Kidney (tissue), 14 donors: ENCODE results near the gene TBC1D8. TPM values are rescaled to one million over a fixed set of nuclear protein-coding genes. Genes with fewer than 3 reads are reported as not detected.

Experiments
- DNase-seq, 5 donors: peaks; one replicate each; pipeline ENCODE4 v3.0.0-alpha.2; 2013 to 2020
- FAIRE-seq: peaks from 2 replicates; lab custom pipeline; 2012; peaks lifted over from hg19 to GRCh38; lab: Jason Lieb, UNC
- H3K27ac ChIP-seq, 2 donors: one replicate each; pipeline ENCODE4 v1.7.0; 2013; ENCODE audit warnings: low read depth in 2 of 2, low read length in 2 of 2, inconsistent platforms in 1 of 2
- H3K27me3 ChIP-seq: one replicate; pipeline ENCODE4 v1.7.1; 2013; ENCODE audit warnings: low read length, inconsistent platforms; ENCODE audit not compliant: control insufficient read depth, insufficient read depth
- H3K36me3 ChIP-seq, 3 donors: one replicate each; pipeline versions ENCODE4 v1.7.0 to v1.7.1; 2013; ENCODE audit warnings: low read length in 3 of 3, control low read depth in 1 of 3, inconsistent platforms in 1 of 3; ENCODE audit not compliant: insufficient read depth in 3 of 3, control insufficient read depth in 2 of 3
- H3K4me1 ChIP-seq, 3 donors: one replicate each; pipeline versions ENCODE4 v1.7.0 to v1.7.1; 2013; ENCODE audit warnings: low read length in 3 of 3, inconsistent platforms in 1 of 3, low read depth in 1 of 3; ENCODE audit not compliant: control insufficient read depth in 2 of 3, insufficient read depth in 2 of 3
- H3K4me3 ChIP-seq, 3 donors: one replicate each; pipeline versions ENCODE4 v1.7.0 to v1.8.1; 2013; ENCODE audit warnings: low read length in 3 of 3, control low read depth in 1 of 3, inconsistent platforms in 1 of 3
- H3K9ac ChIP-seq, 3 donors: one replicate each; pipeline versions ENCODE4 v1.7.0 to v1.7.1; 2013; ENCODE audit warnings: low read length in 3 of 3, control low read depth in 1 of 3, inconsistent platforms in 1 of 3
- H3K9me3 ChIP-seq, 3 donors: one replicate each; pipeline versions ENCODE4 v1.7.0 to v1.7.1; 2013; ENCODE audit warnings: low read length in 3 of 3, control low read depth in 1 of 3, inconsistent platforms in 1 of 3; ENCODE audit not compliant: control insufficient read depth in 2 of 3, insufficient read depth in 1 of 3
- CTCF ChIP-seq: IDR thresholded peaks from 3 replicates; pipeline ENCODE4 v1.5.1; 2012; ENCODE audit warnings: mild to moderate bottlenecking, moderate library complexity, borderline replicate concordance; ENCODE audit not compliant: insufficient read depth; ENCODE audit errors: extremely low read depth
- intact Hi-C: fragments of 100-400 bp; cut with DNase I; formaldehyde crosslinking; loops from one replicate; pipeline ENCODE4 v1.11.1; 2022
- polyA plus RNA-seq: library from polyadenylated mRNA; stranded (reverse); fragments of 350-450 nt; fragmentation: Illumina TruSeq; extraction: RNeasy Lipid Tissue Mini Kit (QIAGEN cat#74804); gene quantifications from one replicate; pipeline ENCODE4 v1.2.3, GENCODE V29; 2014; ENCODE audit warnings: low read depth, low replicate concordance; ENCODE audit not compliant: insufficient read depth
- total RNA-seq: library from RNA; stranded (reverse); fragmentation: NEBNext Ultra II Directional; extraction: Animal tissue kit (Norgen Biotek cat#: 25700); gene quantifications from one replicate; pipeline ENCODE4 v1.2.1, GENCODE V29; 2021
- donor health status: control.
- donor health status: control.
- donor health status: control.
- donor health status: control.
- donor health status: control.
- donor health status: DM: yes; HTN: yes; CAD: no.
- donor health status: Normal renal cell carcinoma (clear cell type).

Gene TBC1D8
- total and polyA plus RNA-seq, 2 donors from 2014 or later: 7.4 to 47.9 TPM

DNA sequence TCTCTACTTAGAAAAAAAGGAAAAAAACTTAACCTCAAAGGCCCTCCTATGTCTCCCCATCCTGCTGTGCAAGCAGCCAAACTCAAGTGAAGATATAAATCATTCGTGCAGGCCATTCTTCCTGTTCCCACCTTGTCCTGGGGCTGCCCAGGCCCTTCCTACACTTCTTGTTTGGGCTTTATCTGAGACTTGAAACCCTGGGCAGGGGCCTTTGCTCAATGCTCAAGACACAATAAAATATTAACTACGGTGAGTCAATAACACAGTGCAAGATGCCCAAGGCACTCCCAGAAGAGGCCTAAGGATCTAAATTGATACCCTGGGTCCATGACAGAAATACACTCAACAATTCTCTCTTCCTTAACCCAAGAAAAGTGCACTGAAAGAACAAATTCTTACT is 67.6 kb downstream of the TBC1D8 start:
- FAIRE-seq: no peak
- no peaks in the 10 kb centered on the region for H3K27me3 ChIP-seq
- H3K36me3 ChIP-seq: peaks cover 0 to 5% (median 0%) of the 10 kb centered on the region in 3 donors
- TF ChIP-seq CTCF: no peak
- no peak overlapping the region for H3K4me3 ChIP-seq
- no peak for DNase-seq
- intact Hi-C loops: no loop called here
- H3K9ac ChIP-seq: no peak overlapping the region
- H3K9me3 ChIP-seq: no peaks in the 10 kb centered on the region
- no peak overlapping the region for H3K27ac ChIP-seq
- H3K4me1 ChIP-seq: peaks cover 0 to 2% (median 0%) of the 10 kb centered on the region in 3 donors

- FAIRE-seq (no peak), DNase-seq (no peak)
- Histone ChIP-seq H3K9ac (no peak overlapping the region), H3K27ac (no peak overlapping the region), H3K9me3 (no peaks in the 10 kb centered on the region), H3K36me3 (peaks cover 0 to 5% (median 0%) of the 10 kb centered on the region in 3 donors), H3K4me1 (peaks cover 0 to 2% (median 0%) of the 10 kb centered on the region in 3 donors), H3K27me3 (no peaks in the 10 kb centered on the region), H3K4me3 (no peak overlapping the region)
- intact Hi-C loops: no loop called here
- no peak for TF ChIP-seq CTCF
Measured at GRCh38 chr2:101082998-101083397, 68.2 kb downstream of the TBC1D8 start.

- peaks cover 0 to 5% (median 0%) of the 10 kb centered on the region in 3 donors for H3K36me3 ChIP-seq
- DNase-seq (no peak), FAIRE-seq (no peak)
- no peak for TF ChIP-seq CTCF
- intact Hi-C loops: no loop called here
- H3K4me1 ChIP-seq: peaks cover 0 to 2% (median 0%) of the 10 kb centered on the region in 3 donors
- no peak overlapping the region for H3K4me3 ChIP-seq
- H3K9me3 ChIP-seq: no peaks in the 10 kb centered on the region
- H3K27ac ChIP-seq: no peak overlapping the region
- no peak overlapping the region for H3K9ac ChIP-seq
- H3K27me3 ChIP-seq: no peaks in the 10 kb centered on the region
Measured at GRCh38 chr2:101081375-101081907, 69.7 kb downstream of the TBC1D8 start.
